GM20431 (cell line): ENCODE measurements around the gene PITPNM2.

Source experiments
- in situ Hi-C: fragments of 300-500 bp; cut with MseI, MboI; formaldehyde crosslinking; loops from one replicate; pipeline ENCODE4 v1.15.0; 2020; ENCODE audit warnings: low sequenced_read_pairs; ENCODE audit not compliant: unreplicated experiment

The PITPNM2 gene

GRCh38 chr12:123150744-123151456 is at the start of gene PITPNM2:
Gene PITPNM2, minus strand, starts transcription at chr12:123151090. Its CDS starts 116,500 bp downstream, at chr12:123034590.
- in situ Hi-C loops: no loop called here

- in situ Hi-C loops: no loop called here
These were observed 49.5 kb upstream of the PITPNM2 start for GRCh38 chr12:123200414-123200813.

GRCh38 chr12:123199936-123200335 is 49.0 kb upstream of the PITPNM2 start:
- in situ Hi-C loops: no loop called here

- in situ Hi-C loops: no loop called here
These were observed 36.7 kb upstream of the PITPNM2 start for GRCh38 chr12:123187637-123188036.

- in situ Hi-C loops: no loop called here
These were observed 29.3 kb upstream of the PITPNM2 start for GRCh38 chr12:123180171-123180570.

- in situ Hi-C loops: no loop called here
These were observed 21.1 kb upstream of the PITPNM2 start for GRCh38 chr12:123171967-123172366.

- in situ Hi-C loops: no loop called here
These were observed 16.4 kb upstream of the PITPNM2 start for GRCh38 chr12:123167329-123167728.

GRCh38 chr12:123165537-123165936 is 14.6 kb upstream of the PITPNM2 start:
- in situ Hi-C loops: no loop called here

GRCh38 chr12:123164710-123165261 is 13.9 kb upstream of the PITPNM2 start:
- in situ Hi-C loops: no loop called here

- in situ Hi-C loops: no loop called here
These were observed 13.3 kb upstream of the PITPNM2 start for GRCh38 chr12:123164222-123164621.

- in situ Hi-C loops: no loop called here
These were observed 12.3 kb upstream of the PITPNM2 start for GRCh38 chr12:123163227-123163626.

GRCh38 chr12:123160801-123161487 is 10.1 kb upstream of the PITPNM2 start:
- in situ Hi-C loops: no loop called here

GRCh38 chr12:123153906-123154305 is 3.0 kb upstream of the PITPNM2 start:
- in situ Hi-C loops: no loop called here

GRCh38 chr12:123152833-123153232 is 1.9 kb upstream of the PITPNM2 start:
- in situ Hi-C loops: no loop called here

GRCh38 chr12:123151457-123152454 is 866 bp upstream of the PITPNM2 start:
- in situ Hi-C loops: no loop called here

- in situ Hi-C loops: no loop called here
These were observed 581 bp downstream of the PITPNM2 start for GRCh38 chr12:123150275-123150743.

GRCh38 chr12:123149501-123150274 is 1.2 kb downstream of the PITPNM2 start:
- in situ Hi-C loops: no loop called here

GRCh38 chr12:123149088-123149487 is 1.8 kb downstream of the PITPNM2 start:
- in situ Hi-C loops: no loop called here

- in situ Hi-C loops: no loop called here
These were observed 2.2 kb downstream of the PITPNM2 start for GRCh38 chr12:123148655-123149054.
